ENCODE data around the gene GDF3.
"Not testable (repeated sequence)": the region's sequence is repeated elsewhere in the genome, so short reads cannot be mapped to it uniquely, and the experiment has no call there.

The GDF3 gene

DNA sequence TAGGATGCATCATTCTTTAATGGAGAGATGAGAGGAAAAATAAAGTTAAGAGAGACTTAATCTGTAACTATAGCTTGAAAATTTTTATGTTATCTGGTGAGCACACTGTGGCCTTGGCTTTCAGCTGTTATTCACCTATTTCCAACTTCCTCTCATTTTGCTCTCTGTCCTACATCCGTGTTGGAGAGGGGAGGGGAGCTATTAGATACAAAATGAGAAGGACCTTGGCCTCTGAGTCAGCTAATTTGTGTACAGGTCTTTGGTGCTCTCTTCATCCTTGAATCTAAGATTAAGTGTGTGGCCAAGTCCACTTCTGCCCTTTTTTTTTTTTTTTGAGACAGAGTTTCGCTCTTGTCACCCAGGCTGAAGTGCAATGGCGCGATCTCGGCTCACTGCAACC is 29.0 kb downstream of the GDF3 start:
- no peak for DNase-seq

GRCh38 chr12:7661741-7662140 is 33.8 kb downstream of the GDF3 start:
- no peak for DNase-seq

DNA sequence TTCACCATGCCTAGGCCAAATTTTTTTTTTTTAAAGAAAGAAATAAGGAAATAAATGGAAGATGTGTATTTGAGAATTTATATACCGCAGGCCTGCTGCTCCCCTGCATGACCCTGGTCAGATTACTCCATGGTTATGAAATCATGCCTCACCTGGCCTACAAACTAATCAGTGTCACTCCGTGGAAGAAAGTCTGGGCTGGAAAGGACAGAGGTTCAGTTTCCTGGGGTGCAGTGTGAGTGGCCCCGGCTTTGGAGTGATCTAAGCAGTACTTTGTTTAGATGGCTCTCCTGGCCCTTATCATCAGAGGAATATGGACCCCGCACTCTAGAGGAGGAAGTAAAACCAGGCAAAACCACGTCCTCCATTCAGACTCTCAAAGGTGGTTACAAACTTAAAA is 39.5 kb downstream of the GDF3 start:
- DNase-seq = no peak

GRCh38 chr12:7650091-7650490 is 45.5 kb downstream of the GDF3 start:
- DNase-seq = no peak

- no peak for DNase-seq
Measured at GRCh38 chr12:7647071-7647470, 48.5 kb downstream of the GDF3 start.

DNA sequence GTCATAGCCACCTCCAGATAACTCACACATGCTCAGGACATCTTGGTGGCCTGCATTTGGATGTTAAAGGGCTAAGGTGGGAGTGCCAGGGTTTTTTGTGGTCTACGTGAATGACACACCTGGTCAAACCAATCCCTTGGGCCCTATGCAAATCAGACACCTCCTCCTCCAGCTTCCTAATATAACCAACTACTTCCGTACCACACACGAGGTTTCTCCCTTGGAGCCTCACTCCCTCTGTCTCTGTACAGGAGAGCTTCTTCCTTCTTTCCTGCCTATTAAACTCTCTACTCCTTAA is 49.4 kb downstream of the GDF3 start:
- DNase-seq = no peak

DNA sequence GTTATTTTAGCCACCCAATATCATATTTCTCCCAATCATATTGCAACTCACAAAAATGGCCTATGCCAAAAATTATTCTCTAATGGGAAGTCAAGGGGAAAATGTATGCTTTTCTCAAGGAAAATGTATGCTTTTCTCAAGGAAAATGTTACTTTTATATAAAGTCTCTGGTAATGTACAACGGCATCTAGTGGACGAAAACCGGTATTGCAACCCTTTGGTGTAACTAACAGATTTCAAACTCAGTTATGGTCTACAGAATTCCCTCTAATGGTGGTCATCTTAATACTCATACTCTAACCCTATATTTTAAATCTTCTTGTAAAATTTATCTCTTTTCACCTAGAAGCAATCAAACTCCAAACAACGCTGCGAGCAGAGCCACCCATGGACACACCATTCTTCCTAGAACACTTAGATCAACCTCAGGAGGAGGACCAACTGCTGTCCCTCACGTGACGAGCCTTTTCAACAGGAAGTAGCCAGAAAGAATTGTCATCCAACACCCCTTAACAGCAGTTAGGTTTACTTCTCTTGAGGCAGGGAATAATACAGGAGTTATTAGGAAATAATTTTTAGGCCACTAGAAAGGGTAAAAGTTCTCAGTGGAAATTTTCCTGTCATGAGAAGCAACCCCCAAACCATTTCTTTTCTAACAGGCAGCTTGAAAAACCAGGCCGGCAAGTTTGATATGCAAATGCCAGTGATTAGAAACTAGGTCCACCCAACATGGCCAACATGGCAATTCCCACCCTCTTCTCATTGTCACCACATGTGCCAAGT is 50.0 kb downstream of the GDF3 start:
- peak; percentile 72 to 81 (median 74) for DNase-seq

GRCh38 chr12:7642876-7643309 is 52.7 kb downstream of the GDF3 start:
- DNase-seq = peak; percentile 49 to 60 (median 56)

DNA sequence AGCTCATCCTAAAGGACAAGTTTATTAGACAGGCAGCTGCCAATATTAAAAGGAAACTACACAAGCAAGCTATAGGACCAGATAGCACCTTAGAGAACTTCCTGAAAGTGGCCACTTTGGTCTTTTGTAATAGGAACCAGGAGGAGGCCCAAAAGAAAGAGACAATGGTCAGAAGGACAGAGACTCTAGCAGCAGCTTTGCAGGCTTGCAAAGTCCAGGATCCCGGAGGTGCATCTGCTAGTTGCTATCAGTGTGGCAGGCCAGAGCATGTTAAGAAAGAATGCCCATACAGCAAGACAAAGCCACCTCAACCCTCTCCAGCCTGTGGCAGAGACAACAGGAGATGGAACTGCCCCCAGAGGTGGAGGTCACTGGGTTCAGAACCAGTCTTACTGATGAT is 53.3 kb downstream of the GDF3 start:
- DNase-seq = no peak

- DNase-seq = not testable (repeated sequence)
Measured at GRCh38 chr12:7640123-7640995, 55.2 kb downstream of the GDF3 start.
